Measurements from ENCODE around the gene CHRNA4. TPM values are rescaled to one million over a fixed set of nuclear protein-coding genes. Genes with fewer than 3 reads are reported as not detected.

The CHRNA4 gene
- total RNA-seq, 4 donors from 2014 or later = 0.54 to 6.3 (median 1.9) TPM

- Histone ChIP-seq H3K36me3 (no peaks in the 10 kb centered on the region), H3K27ac (no peak overlapping the region), H3K4me3 (replicated peaks in 1 of 3) (no peak overlapping the region), H3K4me1 (no peaks in the 10 kb centered on the region), H3K9me3 (no peaks in the 10 kb centered on the region), H3K27me3 (peaks cover 6% of the 10 kb centered on the region)
- no peak for TF ChIP-seq POLR2A (IDR thresholded peaks at IDR 0.05)
- TF ChIP-seq CTCF (IDR thresholded peaks at IDR 0.05) = no peak
- no peak for DNase-seq
- intact Hi-C loops (cut with DNase I) = no loop called here
- WGBS, 2 donors = 76 to 79% methylated on average over 5 of the region's 5 CpGs
Observed at GRCh38 chr20:63303095-63303666, 58.0 kb downstream of the CHRNA4 start.

- Histone ChIP-seq H3K27me3 (peaks cover 4% of the 10 kb centered on the region), H3K27ac (no peak overlapping the region), H3K36me3 (no peaks in the 10 kb centered on the region), H3K4me1 (no peaks in the 10 kb centered on the region), H3K4me3 (replicated peaks in 1 of 3) (no peak overlapping the region), H3K9me3 (no peaks in the 10 kb centered on the region)
- no peak for DNase-seq
- TF ChIP-seq POLR2A (IDR thresholded peaks at IDR 0.05) (no peak), CTCF (IDR thresholded peaks at IDR 0.05) (no peak)
- intact Hi-C loops (cut with DNase I) = no loop called here
- WGBS, 2 donors = 94 to 97% methylated on average over 1 of the region's 1 CpG
Observed at GRCh38 chr20:63301671-63302070, 59.5 kb downstream of the CHRNA4 start.

- no peak overlapping the region for H3K4me3 ChIP-seq (replicated peaks in 1 of 3)
- intact Hi-C loops (cut with DNase I) = no loop called here
- no peak overlapping the region for H3K27ac ChIP-seq
- no peak for DNase-seq
- no peaks in the 10 kb centered on the region for H3K4me1 ChIP-seq
- WGBS, 2 donors = 85 to 89% methylated on average over 17 of the region's 17 CpGs
- no peaks in the 10 kb centered on the region for H3K9me3 ChIP-seq
- no peaks in the 10 kb centered on the region for H3K36me3 ChIP-seq
- H3K27me3 ChIP-seq = no peaks in the 10 kb centered on the region
- no peak for TF ChIP-seq POLR2A (IDR thresholded peaks at IDR 0.05)
- TF ChIP-seq CTCF (IDR thresholded peaks at IDR 0.05) = no peak
Observed at GRCh38 chr20:63298731-63299312, 62.3 kb downstream of the CHRNA4 start.

GRCh38 chr20:63297796-63298572 is 63.2 kb downstream of the CHRNA4 start:
- WGBS, 2 donors = 84 to 86% methylated on average over 14 to 16 of the region's 16 CpGs
- Histone ChIP-seq H3K4me1 (no peaks in the 10 kb centered on the region), H3K27ac (no peak overlapping the region), H3K9me3 (no peaks in the 10 kb centered on the region), H3K27me3 (no peaks in the 10 kb centered on the region), H3K36me3 (no peaks in the 10 kb centered on the region), H3K4me3 (replicated peaks in 1 of 3) (no peak overlapping the region)
- intact Hi-C loops (cut with DNase I) = no loop called here
- no peak for DNase-seq
- TF ChIP-seq POLR2A (IDR thresholded peaks at IDR 0.05) = no peak
- TF ChIP-seq CTCF (IDR thresholded peaks at IDR 0.05) = no peak

GRCh38 chr20:63297371-63297781 is 63.8 kb downstream of the CHRNA4 start:
- WGBS, 2 donors = 60 to 67% methylated on average over 9 of the region's 11 CpGs
- Histone ChIP-seq H3K36me3 (no peaks in the 10 kb centered on the region), H3K9me3 (no peaks in the 10 kb centered on the region), H3K27me3 (no peaks in the 10 kb centered on the region), H3K27ac (no peak overlapping the region), H3K4me3 (replicated peaks in 1 of 3) (no peak overlapping the region), H3K4me1 (no peaks in the 10 kb centered on the region)
- intact Hi-C loops (cut with DNase I) = no loop called here
- TF ChIP-seq CTCF (IDR thresholded peaks at IDR 0.05) (no peak), POLR2A (IDR thresholded peaks at IDR 0.05) (no peak)
- no peak for DNase-seq
